GM19043 (cell line): Measurements from ENCODE around the gene GSTA4.

Experiments
- ATAC-seq: cut with Tn5 transposase; IDR thresholded peaks from one replicate; pipeline ENCODE4 v1.9.1; 2021; ENCODE audit warnings: low read depth; ENCODE audit not compliant: unreplicated experiment

GSTA4 gene

GRCh38 chr6:52995089-52995912 lies at the start of gene GSTA4:
TSS of gene GSTA4 (minus strand) at chr6:52995284. CDS start at chr6:52994243, 1,041 bp downstream.
- ATAC-seq = peak; percentile 98

- no peak for ATAC-seq
Observed at GRCh38 chr6:53044572-53044971, 49.5 kb upstream of the GSTA4 start.

- ATAC-seq = no peak
Observed at GRCh38 chr6:53044071-53044470, 49.0 kb upstream of the GSTA4 start.

GRCh38 chr6:53043581-53043980 lies 48.5 kb upstream of the GSTA4 start:
- no peak for ATAC-seq

DNA sequence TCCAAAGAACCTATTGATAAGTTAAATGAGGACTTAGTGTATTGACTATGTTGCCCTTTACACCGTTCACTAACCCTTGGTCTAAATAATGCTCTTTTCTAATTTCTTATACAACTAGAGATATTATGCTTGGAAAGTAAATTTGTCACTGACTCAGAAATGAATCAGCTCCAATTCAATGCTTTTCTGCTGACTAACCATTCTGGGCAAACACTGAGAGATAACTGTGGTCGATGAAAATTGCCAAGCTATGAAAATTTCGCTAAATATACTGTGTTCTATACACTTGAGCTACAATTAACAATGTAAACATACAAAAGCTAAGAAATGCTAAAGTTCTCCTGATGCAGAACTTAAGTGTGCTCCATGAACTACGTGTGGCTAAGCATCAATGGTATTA lies 47.0 kb upstream of the GSTA4 start:
- no peak for ATAC-seq

DNA sequence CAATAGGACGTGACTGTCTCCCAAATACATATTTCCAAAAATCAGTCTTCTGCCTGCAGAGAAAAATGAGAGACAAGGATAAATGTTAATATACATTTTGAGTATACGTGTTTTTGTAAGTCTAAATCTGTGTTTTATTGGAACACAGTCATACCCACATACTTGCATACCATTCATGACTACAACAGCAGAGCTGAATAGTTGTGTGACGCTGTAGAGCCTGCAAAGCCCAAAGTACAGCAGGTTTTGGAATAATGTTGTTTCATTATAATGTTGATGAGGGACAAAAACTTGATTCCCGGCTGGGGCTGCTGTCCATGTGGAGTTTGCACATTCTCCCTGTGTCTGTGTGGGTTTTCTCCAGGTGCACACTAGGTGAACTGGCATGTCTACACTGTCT lies 46.3 kb upstream of the GSTA4 start:
- no peak for ATAC-seq

DNA sequence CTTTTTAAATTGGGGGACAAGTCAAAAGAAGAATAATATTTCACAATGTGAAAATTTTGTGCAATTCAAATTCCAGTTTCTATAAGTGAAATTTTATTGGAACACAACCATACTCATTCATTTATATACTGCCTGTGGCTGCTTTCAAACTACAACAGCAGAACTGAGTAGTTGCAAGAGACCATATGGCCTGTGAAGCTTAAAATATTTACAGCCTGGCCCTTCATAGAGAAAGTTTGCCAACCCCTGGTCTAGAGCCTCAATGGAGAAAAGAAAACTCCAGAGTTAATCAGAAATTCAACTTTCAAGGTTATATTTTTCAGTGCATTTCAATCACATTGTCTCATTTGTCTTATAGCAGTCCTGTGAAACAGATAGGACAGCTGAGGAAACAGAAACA lies 43.5 kb upstream of the GSTA4 start:
- no peak for ATAC-seq

DNA sequence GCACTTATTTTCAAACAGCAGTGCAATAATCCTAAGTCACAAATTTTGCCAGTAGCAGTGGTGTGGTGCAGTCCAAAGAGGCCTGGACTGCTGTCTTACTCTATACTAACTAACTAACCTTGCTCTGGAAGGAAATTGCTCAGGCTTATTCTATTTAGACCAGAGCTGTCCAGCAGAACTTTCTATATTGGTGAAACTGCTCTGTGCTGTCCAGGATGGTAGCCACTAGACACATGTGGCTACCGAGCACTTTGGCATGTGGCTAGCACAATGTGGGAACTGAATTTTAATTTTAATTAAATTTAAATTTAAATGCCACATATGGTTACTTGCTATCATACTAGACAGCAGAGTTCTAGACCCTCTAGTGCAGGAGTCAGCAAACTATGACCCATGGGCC lies 43.1 kb upstream of the GSTA4 start:
- no peak for ATAC-seq

GRCh38 chr6:53035549-53036213 lies 40.6 kb upstream of the GSTA4 start:
- no peak for ATAC-seq

GRCh38 chr6:53033764-53034163 lies 38.7 kb upstream of the GSTA4 start:
- no peak for ATAC-seq

GRCh38 chr6:53032849-53033248 lies 37.8 kb upstream of the GSTA4 start:
- no peak for ATAC-seq

- ATAC-seq = no peak
Observed at GRCh38 chr6:53031281-53031680, 36.2 kb upstream of the GSTA4 start.

GRCh38 chr6:53029761-53030160 lies 34.7 kb upstream of the GSTA4 start:
- ATAC-seq = no peak

GRCh38 chr6:53029257-53029656 lies 34.2 kb upstream of the GSTA4 start:
- ATAC-seq = no peak

DNA sequence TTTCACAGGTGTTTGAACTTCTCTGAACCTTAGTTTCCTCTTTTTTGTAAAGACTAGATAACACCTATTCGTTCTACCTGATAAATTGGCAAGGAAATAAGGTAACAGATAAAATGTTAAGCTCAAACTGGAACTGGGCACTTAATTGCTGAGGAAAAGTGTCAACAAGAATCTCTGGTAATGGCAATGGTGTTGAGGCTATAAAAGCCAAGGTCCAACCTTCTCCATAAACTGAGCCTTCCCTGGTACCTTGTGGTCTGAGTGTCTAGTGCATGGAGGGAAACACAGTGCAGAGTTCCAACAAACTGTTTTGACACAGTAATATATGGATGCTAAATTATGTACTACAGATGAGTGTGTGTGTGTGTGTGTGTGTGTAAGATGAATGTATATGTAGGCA lies 33.4 kb upstream of the GSTA4 start:
- no peak for ATAC-seq

DNA sequence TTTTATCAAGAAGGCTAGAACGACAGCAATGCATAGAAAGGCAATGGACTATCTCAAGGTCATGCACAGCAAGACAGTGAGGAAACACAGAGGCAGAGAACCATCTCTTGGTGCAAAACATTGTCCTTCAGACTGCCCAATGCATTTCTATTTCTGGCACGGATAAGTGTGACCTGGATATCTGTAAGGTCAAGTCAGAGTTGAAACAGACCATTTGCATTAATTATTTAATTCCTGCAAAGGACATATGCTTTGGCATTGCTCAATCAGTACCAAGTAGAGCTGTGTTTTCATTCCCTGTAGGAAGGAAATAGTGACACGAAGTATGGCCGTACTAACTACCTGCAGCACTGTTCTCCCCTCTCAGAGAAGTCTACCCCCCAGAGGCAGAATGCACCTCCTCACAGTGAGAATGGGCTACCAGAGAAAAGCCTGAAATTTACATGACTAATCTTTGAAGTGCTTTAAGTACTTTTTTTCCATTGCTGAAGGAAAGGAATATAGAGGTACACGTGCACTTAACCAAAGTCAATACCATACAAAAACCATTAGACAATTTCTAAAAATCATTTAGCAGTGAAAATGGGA lies 32.1 kb upstream of the GSTA4 start:
- no peak for ATAC-seq

GRCh38 chr6:53026526-53026925 lies 31.4 kb upstream of the GSTA4 start:
- ATAC-seq = no peak

DNA sequence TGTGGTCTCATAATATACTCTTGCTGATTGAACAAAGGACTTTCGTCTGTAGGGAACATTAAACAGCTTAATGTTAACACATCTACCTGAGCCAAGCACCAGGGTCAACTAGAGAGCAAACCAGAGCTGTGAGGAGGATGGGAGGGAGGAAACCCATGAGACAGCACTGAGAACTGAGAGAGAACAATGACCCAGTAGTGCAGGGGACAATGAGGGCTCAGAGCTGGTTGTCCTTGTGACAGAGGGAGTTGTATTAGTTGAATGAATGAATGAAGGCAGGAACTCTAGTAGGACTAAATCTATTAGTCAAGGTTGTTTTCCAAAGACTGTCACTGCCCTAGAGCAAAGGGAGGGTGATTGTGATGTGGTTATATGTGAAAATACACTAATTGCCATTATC lies 28.2 kb upstream of the GSTA4 start:
- no peak for ATAC-seq

GRCh38 chr6:53020005-53020744 lies 25.1 kb upstream of the GSTA4 start:
- ATAC-seq = no peak

DNA sequence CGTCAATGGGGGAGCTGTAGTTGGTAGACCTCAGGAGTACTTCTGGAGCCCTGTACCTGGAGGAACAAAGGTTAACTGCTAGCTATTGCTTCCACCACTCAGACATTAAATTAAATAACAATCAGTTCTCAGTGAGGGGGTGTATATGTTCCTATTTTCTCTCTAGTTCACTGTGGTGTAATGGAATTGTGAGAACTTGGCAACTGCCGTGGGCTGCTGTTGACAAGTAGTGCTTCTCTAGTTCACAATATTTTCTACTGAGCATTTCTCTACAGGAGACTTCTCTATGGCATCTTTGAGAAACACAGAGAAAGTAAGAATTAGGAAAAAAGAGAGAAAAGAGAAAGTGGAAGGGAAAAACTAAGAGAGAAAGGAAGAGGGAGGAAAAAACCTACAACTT lies 23.4 kb upstream of the GSTA4 start:
- no peak for ATAC-seq

- ATAC-seq = no peak
Observed at GRCh38 chr6:53015486-53015885, 20.4 kb upstream of the GSTA4 start.
